ENCODE measurements around the gene LMO7.
"Not testable (repeated sequence)": the region's sequence is repeated elsewhere in the genome, so short reads cannot be mapped to it uniquely, and the experiment has no call there.

Gene LMO7

DNA sequence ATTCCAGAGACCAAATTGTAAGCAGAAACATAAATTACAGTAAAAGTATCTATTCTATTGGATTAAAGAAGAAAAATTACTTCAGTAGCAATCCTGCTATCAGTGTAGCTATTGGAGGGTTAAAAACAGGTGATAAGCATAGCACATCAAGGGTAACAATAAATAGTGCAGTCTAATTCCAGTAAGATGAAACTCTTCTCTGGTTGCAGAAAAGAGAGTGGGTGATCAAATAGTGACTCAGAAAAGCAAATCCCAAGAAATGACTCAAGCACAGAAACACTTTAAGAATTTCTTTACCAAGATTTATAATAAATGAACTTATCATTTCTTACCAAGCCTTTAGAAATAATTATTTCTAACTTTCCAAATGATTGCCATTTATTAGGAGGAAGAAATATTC is 135.7 kb downstream of the LMO7 start:
- DNase-seq (ENCODE audit: low read depth): peak; percentile 41

DNA sequence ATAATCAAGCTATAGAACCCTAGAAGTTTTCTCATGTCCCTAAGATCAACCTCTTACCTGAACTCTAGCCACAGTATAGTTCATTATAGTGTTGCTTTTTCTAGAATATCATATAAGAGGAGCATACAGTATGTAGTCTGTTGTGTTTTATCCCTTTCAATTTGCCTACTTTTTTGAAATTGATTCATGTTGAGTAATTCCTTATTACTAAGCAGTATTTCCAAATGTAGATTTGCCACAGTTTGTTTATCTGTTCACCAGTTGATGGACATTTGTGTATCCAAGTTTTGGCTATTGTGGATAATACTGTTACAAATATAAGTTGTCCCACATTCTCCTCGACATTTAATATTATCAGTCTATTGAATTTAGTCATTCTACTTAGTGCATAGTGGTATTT is 138.0 kb downstream of the LMO7 start:
- no peak for DNase-seq (ENCODE audit: low read depth)

DNA sequence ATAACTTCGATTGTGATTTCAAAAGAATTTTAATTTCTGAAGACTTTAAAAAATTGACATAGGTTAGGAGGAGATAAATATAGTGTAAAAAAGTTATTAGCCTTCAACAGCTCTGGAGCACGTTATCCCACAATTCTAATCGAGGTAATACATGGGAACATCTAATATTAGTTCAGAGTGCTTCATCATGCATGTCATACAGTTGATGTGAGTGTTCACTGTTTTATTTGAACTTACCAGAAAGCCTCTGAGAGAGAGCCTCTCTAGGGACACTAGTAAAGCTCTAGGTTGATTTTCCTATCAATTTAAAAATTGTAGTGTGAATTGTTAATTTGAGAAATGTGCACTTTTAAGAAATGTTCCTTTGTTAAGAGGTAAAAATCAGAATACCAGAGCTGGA is 140.4 kb downstream of the LMO7 start:
- DNase-seq (ENCODE audit: low read depth): no peak

DNA sequence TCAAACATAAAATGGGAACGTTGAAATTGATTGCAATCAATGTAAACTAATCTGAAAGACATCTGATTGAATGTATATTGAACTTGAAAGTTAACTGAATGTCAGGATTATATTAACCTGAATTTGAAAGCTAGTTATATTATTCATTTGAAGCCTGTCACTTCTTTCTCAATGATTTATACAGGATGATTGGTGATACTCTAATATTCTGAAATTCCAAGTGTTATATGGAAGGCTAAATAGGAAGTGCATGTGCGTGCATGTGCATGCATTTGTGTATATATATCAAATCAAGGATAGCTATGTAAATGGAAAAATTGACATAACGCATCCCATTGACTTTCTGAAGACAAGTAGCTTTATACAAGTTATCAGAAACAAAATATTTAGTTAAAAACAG is 143.3 kb downstream of the LMO7 start:
- no peak for DNase-seq (ENCODE audit: low read depth)

DNA sequence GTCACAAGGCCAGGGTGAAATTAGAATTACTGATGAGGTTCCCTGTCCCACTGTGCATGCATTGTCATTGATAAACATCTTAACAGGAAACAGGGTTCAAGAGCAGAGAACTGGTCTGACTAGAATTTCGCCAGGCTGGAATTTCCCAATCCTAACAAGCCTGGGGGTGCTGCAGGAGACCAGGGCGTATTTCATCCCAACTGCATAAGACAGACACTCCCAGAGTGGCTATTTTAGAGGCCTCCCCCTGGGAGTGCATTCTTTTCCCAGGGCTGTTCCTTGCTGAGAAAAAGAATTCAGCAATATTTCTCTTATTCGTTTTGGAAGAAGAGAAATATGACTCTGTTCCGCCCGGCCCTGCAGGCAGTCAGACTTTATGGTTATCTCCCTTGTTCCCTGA is 144.0 kb downstream of the LMO7 start:
- not testable (repeated sequence) for DNase-seq (ENCODE audit: low read depth)

DNA sequence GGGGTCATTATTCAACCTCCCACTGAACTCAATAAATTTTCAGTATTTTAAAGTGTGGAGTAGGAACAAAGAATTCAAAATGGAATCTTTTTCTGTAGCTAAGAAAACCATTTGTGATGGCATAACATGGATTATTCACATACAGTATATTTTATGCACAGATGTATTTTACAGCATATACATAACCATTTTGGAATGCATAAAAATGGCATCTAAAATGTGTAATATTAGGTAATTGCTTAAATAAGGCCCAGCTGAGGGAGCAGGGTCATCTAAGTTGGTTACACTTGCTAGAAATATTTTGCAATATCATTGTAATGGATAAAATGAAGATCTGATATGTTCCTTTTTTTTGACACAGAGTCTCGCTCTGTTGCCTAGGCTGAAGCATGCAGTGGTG is 146.9 kb downstream of the LMO7 start:
- DNase-seq (ENCODE audit: low read depth): no peak

DNA sequence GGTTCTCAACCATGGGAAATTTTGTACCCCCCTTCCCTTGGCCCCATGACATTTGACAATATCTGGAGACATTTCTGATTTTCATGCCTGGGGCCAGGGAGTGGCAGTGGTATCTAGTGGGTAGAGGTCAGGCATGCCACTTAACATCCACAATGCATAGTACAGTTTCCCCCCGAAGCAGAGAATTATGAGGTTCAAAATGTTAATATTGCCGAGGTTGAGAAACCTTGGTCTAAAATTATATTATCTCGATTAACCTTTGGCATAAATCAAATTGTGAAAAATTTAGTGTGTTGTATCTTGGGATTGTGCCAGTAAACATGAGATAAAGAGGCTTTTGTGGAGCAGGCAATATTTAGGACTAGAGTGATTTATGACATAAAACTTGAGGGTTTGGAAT is 147.9 kb downstream of the LMO7 start:
- DNase-seq (ENCODE audit: low read depth): no peak

DNA sequence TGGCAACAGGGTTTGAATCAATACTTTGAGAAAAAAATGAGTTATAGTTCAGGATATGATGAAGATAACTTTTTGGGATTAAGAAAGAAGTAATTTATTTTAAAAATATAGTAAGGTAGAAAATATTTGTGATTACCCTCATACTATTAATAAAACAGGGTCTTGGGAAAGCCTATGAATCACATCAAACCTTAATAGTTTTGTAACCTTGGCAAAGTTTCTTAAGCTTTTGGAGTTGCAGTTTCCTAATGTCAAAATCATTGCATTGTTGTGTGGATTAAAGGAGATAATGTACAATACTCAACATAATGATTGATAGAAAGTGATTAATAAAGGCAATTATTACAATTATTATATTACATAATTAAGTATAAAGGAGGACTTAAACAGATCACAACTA is 149.0 kb downstream of the LMO7 start:
- DNase-seq (ENCODE audit: low read depth): no peak

DNA sequence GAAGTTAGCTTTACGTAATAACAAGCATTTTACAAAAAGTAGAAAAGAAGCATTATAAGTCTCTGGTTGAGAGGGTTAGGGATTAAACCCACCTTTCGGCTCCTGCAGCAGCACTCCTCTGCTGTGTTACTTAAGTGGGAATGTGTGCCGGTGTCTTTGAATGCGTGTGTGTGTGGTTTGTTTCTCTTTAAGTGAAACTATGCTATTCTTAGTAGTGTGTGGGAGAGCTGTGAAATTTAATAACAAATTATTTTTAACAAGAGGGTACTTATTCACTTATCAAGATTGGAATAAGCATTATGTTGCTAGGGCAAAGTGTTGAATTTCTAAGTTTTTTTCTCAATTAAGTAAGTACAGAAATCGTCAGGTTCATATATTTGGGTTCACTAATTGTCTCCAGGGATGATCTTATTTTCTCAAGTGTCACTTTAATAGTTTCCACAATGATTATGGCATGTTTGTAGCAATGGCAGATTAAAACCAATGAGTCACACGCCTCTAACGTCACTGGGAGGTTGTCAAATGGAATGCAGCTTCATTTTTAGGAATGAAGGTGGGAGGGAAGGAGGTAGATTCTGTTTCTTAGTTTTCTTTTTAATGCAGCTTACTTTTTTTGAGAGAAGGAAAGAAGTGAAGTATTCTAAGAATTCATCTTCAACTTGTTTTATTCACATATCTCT is 151.3 kb downstream of the LMO7 start:
- no peak for DNase-seq (ENCODE audit: low read depth)

DNA sequence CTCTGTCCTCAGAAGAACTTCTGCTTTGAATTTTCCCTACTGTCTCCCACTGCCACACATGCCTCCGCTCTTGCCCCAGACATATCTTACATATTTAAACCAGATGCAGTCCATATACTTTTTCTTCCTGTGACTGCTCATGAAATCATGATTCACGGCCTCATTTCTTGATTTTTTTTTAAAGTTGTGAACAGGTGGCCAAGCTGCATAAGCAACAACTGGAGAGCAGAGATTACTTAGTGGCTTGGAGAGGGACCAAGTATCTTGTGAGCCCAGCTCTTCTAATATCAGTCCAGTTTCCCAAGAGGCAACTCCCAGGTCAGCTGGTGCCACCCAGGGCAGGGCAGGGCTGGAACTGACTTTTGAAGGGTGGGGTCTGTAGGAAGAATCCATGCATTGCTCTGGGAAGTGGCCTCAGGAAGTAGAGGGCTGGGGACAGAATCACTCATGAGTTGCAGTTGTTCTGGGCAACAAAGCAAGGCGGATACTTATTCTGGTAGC is 152.4 kb downstream of the LMO7 start:
- peak; percentile 86 for DNase-seq (ENCODE audit: low read depth)

DNA sequence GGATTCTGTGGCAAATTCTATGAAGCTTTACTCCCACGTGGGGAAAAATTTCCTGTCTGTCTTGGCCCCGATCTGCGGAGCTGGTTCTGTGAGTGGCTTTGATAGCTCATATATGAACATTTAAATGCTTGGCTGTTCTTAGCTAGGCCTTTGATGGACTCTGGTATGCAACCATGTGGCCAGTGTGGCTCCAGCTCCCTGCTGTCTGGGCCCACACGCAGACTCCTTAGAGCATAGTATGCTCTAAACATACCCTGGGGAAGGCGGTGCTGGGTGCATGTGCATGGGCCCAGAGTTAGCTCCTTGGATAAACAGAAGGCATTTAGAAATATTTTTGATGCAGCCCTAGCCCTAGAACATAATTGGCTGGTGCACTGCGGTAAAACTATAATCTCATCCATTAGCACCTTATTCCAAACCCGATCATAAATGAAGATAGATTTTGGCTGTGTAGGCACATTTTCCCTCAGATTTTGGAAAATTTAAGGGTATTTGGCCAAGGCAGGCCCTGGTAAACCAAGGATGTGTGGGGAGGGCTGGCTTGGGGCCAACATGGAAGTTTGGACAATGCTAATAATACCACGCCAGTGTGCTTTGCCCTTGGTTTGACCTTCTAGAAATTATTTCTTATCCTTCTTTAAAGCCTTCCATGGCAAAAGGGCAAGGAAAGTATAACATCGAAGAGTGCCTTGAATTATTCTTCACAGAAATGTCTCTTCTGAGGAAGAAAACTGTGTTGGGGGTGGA is 153.5 kb downstream of the LMO7 start:
- DNase-seq (ENCODE audit: low read depth): no peak

DNA sequence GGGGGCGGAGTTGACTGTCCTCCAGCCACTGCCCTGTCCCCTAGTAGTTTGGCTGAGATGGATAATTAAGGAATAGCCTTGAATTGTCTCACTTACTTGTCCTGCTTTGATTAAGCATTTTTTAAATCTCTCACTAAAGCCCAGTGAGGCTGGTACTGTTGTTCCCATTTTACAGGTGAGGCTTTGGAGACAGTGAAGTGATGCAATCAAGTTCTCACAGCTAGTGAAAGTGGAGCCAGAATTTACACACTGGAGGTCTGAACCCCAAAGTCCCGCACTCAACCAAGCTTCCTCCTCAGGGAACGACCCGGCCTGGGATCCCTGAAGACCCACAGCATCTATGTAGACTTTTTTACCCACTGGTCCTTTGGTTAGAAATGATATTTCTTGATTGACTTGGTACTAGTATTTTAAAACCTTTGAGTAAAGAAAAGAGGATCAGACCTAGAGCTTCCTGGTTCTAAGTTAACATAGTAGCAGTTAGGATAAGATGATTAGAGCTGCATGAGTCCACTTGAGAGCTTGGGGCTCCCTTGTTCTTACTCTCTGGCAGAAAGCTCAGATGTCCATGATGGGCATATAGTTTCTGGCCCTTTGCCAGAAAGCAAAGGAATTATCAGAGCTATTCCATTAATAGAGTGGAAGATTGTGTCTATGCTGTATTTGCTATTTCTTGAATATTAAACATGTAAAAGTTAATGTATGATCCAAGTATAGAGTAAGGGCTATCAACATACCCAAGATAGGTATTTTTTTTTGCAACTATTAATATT is 154.3 kb downstream of the LMO7 start:
- DNase-seq (ENCODE audit: low read depth): no peak

DNA sequence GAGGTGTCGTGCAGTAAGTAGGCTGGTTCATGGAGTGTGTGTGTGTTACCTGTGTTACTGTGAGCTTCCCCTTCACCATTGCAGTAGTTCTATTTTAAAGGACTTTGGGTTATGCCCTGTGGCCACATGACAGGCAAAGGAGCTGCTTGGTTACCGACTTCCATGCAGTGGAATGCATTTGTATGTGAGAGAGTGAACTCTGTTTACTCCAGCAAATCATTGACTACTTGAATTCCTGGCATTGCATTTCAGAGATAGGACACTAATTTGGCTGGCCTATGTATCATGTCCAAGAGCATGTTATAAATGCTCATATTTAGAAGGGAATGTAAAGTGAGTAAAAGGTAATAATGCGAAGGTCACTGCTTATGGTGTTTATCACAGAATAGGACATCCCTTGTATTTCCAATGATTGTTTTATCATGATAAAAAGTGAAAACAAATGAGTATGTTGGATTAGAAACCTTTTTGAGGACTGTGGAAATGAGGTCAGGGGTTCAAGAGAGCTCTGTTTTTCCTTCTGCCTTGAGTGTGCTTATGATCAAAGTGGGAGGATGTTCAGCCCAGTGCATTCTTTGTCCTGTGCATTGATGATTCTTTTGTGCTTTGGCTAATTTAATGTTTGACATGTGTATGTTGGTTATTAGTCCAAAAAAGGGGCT is 156.5 kb downstream of the LMO7 start:
- no peak for DNase-seq (ENCODE audit: low read depth)

DNA sequence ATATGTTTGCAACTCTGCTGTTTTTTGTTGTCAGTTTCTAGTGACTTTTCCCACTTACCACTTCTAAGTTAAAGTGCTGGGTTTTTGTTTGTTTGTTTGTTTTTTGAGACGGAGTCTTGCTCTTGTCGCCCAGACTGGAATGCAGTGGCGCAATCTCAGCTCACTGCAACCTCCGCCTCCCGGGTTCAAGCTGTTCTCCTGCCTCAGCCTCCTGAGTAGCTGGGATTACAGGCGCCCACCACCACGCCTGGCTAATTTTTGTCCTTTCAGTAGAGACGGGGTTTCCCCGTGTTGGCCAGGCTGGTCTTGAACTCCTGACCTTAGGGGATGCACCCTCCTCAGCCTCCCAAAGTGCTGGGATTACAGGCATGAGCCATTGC is 157.0 kb downstream of the LMO7 start:
- not testable (repeated sequence) for DNase-seq (ENCODE audit: low read depth)

DNA sequence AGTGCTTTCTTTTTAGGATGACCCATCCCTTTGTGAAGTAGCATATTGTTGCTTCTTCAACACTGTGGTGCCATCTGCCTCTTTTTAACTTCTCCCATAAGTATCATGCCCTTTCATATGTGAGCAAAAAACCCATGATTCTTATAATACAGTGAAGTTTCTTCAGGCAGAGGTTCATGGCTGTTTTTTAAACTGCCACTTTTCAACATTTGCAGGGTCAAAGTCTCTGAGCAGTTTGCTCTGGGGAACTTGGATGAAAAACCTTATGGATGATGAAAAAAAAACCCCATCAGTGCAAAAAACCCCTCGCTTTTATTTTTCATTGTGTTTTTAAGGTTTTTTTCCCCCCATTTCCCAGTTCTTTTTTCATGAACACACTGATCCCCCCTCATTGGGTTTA is 158.5 kb downstream of the LMO7 start:
- no peak for DNase-seq (ENCODE audit: low read depth)

DNA sequence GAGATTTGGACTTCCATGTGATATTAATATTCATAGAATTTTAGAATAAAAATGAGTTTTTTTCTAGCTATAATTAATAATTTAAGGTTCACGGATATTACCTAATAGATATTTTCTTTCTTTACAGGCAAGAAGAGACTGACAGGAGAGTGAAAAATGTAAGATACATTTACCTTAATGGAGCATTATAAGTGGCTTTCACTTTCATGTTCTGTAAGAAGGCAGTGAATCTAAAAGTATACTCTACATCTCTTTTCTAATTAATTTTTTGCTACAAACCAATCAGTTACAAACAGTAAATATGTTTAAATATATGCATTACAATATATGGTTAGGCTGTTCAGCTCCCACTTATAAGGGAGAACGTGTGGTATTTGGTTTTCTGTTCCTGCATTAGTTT is 159.1 kb downstream of the LMO7 start:
- no peak for DNase-seq (ENCODE audit: low read depth)

DNA sequence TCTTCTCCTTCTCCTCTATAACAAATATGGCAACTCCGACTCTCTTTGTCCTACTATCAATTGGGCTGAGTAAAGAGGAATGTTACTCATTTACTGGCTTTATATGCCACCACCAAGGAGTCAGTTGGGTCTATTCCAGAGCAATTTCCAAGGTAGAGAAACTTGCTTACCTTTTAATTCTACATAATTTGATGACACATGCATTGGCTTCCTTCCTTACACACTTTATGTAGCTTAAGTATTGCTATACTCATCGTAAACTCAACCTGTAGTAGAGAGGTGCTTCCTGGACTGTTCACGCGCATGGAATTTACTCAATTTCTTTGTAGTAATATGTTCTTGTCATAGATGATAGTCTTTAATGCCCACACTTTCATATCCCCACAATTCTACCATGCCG is 160.7 kb downstream of the LMO7 start:
- no peak for DNase-seq (ENCODE audit: low read depth)

DNA sequence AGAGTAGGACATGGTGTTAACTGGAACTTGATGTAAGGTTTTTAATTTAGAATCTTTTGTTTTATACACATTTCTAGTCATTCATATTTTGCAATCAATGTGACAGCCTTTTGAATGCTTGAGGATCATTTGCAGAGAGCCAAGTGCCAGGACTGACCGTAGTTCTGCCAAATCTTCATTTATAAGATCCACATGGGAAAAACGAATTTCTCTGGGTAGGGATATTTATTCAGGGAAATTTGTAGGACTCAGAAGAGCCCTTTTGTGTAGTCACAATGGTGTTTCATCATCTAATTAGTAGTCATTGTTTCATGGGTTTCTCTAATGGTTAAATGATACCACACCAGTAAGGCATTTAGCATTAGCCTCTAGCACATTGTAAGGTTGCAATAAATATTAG is 161.1 kb downstream of the LMO7 start:
- DNase-seq (ENCODE audit: low read depth): no peak

DNA sequence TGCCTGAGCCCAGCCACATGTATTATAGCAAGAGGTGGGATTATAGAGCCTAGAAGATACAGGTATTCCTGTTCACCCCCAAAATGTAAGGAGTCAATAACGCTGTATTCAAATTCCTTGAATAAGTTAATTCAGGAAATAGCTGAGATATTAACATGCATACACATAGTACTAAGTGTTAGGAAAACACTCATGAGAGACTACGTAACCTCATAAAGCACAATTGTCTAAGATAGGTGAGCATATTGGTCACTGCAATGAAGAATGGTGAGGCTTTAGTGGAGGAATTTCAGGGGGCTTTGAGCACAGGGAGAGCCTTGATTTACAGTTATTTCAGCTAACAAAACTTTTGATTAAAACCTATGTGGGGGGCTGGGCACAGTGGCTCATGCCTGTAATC is 161.6 kb downstream of the LMO7 start:
- no peak for DNase-seq (ENCODE audit: low read depth)

DNA sequence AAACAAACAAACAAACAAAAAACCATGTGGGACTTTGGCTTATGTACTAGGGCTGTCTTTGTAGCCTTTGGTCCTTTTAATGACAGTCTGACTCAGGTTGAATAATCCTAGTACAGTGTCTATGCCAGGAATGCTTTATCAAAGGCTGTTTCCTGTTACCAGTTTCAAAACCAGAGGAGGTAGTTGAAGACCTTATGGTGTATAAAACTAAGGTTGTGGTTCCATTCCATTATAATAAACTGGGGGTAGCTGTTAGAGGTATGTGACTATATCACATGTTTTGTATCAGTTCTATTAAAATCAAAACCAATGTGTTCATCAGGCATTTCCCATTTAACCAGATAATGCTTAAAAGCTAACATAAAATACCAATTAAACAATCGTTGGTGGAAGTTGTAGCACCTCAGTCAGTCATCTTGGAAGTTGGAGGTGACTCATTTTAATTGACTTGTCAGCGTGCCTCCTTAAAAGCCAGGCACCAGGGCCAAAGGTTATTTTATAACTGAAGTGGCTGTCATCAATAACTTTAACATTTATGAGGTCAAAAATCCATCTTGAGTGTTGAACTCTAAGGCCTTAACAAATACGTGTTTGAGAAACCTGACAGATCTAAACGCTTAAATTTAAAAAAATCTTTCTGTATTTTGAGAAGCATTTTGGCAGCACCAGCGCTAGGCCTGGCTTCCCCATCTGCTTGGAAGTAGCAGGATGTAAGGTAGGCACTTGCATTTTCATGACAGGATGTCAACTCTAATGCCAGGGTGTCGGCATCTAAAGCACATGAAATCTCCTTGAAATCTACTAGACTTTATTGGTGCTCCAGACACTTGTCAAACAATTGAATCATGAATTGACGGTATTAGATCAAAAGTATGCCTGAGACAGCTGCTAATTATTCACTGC is 162.5 kb downstream of the LMO7 start:
- DNase-seq (ENCODE audit: low read depth): peak; percentile 44

DNA sequence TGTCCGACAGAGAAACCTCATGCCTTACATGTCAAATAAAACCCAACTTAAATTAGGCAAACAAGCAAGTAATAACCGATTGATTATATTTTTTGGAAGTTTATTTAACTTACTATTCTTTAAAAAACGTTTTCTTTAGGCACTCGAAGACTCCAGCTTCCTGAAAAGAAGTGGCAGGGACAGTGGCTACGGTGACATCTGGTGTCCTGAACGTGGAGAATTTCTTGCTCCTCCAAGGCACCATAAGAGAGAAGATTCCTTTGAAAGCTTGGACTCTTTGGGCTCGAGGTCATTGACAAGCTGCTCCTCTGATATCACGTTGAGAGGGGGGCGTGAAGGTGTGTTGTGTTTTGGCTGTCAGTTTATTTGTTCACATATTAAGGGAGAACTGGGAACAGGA is 164.4 kb downstream of the LMO7 start:
- no peak for DNase-seq (ENCODE audit: low read depth)
